ENCODE results near the gene ZNF530.
A peak's percentile ranks its signal among the peaks of the same experiment; 100 is the strongest.

ZNF530 gene

DNA sequence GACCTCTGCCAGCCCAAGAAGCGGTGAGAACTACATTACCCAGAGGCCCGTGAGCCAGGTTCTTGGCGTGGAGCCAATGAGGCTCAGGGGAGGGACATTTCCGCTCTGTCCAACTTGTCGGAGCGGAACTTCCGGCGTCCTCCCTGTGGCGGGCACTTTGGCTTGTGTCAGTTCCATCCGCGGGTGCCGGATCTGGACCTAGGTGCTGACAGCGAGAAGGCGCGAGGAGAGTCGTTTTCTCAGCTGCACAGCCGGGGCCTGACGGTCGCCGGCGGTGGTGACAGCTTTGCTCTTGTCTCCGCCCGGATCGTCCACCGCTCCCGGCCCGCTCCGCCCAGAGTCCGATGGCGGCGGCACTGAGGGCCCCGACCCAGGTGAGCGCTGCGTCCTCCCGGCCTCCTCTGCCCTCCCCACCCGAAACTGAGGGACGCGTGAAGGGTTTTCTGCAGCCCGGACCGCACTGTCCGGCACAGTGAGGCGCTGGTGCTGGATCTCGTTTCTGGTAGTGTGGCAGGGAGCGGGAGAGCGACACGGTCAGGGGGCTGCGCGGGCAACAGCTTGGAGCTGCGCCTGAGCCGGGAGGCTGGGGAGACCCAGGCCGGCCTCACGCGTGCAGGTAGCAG, at the start of gene ZNF530:
TSS of gene ZNF530 (plus strand) at position 125 of the 623 bp plus-strand sequence. CDS start 4,461 bp downstream, outside the sequence.
- peak; percentile 71 to 78 for DNase-seq

- DNase-seq = no peak
Measured at GRCh38 chr19:57552432-57552831, 47.3 kb upstream of the ZNF530 start.

- no peak for DNase-seq
Measured at GRCh38 chr19:57557659-57558058, 42.0 kb upstream of the ZNF530 start.

DNA sequence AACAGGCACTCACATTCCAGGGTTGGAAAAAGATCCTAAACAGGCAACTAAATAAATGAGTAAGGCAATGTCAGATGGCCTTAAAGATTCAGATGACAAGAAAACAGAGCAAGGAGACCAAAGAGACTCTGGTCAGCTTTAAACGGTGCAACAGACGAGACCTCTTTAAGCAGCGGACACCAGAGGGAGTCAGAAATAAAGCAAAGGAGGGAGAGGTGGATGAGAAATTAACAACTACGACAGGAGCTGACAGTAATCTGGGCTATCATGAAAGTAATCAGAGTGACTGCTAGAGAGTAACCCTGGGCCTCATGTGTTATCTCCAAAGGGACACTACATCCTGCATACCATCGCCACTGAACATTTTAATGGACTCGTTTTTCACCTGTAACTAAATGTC, 41.2 kb upstream of the ZNF530 start:
- no peak for DNase-seq

- peak in 1 of 2 experiments; percentile 24 for DNase-seq
Measured at GRCh38 chr19:57559008-57559403, 40.7 kb upstream of the ZNF530 start.

DNA sequence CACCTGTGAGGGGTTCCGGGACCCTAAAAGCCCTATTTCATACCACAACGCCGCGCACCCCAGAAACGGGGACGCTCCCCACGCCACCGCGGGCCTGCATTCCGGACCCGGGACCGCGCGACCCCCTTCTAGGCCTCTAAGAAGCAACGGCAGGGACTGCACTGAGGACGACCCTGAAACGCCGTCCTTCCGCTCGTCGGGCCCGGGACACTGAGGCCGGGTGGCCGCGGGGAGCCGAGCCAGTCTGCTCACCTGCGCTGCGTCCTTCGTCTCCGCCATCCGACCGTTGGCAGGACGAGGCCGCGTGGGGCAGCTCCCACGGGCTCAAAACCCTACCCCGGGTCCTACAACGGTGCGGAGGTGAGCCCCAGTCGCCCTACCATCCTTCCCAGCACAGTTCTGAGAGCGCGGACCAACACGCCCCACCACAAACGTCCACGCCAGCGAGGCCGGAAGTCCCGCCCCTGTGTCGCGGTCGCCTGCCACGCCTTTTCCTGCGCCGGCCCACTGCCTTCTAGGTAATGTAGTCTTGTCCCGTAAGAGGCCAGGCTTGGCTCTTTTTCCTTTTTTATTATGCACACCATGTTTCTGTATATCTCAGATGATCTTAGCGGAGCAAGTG, 40.2 kb upstream of the ZNF530 start, which contains the start of gene ZNF550:
TSS of gene ZNF550 (minus strand) at position 460 of the 622 bp plus-strand sequence. CDS start at position 279, 181 bp downstream.
- peak; percentile 38 to 82 for DNase-seq

DNA sequence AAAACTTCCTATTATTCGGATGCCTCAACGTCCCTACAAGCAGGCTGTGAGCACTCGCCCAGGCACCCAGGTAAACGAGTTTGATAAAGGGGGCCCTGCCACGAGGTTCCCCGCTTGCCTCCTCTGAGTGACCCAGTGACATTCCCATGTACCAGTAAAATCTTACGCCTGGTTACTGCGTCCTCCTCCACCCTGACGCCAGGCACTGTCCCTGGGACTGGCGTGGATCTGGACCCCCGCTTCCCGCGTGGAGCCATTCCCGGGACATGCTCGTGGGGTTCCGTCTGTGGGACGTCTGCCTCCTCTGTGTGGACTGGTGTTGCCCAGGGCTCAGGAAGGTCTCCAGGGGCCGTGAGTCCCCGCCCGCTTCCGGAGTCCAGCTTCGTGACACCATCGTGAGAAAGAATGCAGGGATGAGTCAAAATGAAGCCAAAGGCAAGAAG, 39.6 kb upstream of the ZNF530 start:
- no peak for DNase-seq

DNA sequence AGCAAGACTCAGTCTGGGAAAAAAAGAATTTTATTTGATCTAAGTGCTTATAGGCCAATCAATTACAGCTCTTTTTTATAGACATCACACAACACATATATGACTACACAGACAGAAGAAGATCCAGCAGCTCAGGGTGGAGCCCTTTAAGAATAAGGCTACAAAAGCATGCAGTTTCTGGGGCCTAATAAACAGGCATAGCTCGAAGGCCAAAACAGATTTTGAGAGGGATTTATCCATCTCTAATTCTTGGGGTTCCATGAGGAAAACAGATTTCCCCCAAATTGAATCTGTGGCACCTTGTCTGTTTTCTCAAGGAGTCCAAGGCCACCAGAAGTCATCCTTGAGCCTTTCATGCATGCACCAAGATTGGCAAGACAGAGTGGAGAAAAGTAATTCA, 36.1 kb upstream of the ZNF530 start:
- no peak for DNase-seq

- DNase-seq = no peak
Measured at GRCh38 chr19:57566396-57567265, 33.1 kb upstream of the ZNF530 start.

DNA sequence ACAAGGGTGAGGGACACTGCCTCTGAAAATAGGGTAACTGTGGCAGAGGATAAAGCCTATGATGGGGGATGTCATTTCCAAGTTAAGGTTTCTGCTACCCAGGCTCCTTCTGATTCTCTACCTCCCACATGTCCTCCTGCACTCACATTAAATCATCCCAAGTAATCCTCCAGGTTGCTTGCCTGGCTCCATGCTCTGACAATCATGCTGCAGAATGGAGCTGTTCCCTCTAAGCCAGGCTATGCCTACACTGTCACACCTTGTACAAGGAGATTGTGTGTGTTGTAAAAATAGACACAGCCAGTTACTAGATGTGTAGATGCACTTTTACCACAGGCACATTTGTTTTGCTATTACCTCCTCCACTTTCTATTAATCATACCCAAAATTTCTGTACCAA, 29.0 kb upstream of the ZNF530 start:
- no peak for DNase-seq

- no peak for DNase-seq
Measured at GRCh38 chr19:57572415-57572947, 27.2 kb upstream of the ZNF530 start.

- DNase-seq = no peak
Measured at GRCh38 chr19:57576661-57577060, 23.0 kb upstream of the ZNF530 start.

GRCh38 chr19:57578487-57579205, 21.0 kb upstream of the ZNF530 start, which contains the start of gene ZNF416:
ZNF416 (minus strand) TSS chr19:57578911; CDS start chr19:57578704, 207 bp downstream.
- peak; percentile 88 to 95 for DNase-seq

DNA sequence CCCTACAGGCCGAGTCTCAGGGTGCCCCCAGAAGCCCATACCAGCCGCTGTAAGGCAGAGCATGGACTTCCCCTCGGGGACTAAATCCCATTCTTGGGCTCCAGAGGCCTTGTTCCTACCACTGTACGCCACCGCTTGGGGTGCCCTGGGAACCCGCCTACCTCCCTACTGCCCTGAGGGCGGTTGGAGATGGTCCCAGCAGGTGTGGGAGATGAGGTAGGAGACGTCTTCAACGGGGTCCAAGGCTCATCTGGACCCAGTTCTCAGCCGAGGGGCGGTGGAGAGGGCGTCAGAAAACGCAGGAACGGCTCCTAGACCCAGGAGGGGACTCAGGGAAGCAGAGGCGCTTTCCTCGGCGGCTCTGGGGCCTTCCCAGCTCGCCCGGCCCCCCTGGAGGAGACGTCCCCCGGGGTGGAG, 16.6 kb upstream of the ZNF530 start:
- DNase-seq = no peak

DNA sequence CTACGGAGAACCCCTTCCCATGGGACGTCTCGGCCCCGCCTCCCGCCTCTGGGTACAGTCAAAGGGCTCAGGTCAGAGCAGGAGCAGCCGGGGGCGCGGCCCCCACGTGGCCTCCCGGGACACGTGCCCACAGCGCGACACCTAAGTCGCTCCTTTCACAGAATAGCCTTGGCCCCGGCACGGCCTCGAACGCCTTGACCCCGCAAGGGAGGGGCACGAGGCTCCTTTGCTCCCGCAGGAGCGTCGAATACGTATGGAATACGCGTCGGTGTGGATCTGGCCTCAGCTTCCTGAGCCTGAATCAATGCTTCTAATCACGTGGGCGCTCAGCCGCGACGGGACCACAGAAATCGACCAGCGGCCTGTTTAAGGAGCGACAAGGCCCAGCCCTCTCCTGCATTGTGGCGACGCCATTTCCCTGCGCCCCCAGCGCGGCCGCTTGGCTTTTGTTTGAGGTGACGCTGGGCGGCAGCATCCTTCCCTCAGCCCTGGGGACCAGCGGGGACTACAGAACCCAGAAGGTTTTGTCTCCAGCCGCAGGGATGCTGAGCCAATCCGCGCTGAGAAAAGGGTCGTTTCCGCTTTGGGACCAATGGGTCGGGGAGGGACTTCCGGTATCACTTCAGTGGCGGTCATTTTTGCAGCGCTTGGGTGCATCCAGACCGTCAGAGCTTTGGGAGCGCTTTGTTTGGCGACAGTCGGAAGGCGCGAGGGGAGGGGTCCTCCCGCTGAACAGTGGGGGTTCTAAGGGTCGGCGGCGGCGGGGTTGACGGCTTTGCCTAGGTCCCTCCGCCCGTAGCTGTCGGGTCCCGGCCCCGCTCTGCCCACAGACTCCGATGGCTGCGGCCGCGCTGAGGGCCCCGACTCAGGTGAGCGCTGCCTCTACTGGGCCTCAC, 15.9 kb upstream of the ZNF530 start, which contains the start of gene ZIK1:
TSS of gene ZIK1 (plus strand) at position 625 of the 896 bp plus-strand sequence. CDS start at position 837, 212 bp downstream.
- no peak for DNase-seq

GRCh38 chr19:57587529-57587928, 12.2 kb upstream of the ZNF530 start:
- no peak for DNase-seq

GRCh38 chr19:57599377-57599760, 316 bp upstream of the ZNF530 start:
- DNase-seq = no peak

DNA sequence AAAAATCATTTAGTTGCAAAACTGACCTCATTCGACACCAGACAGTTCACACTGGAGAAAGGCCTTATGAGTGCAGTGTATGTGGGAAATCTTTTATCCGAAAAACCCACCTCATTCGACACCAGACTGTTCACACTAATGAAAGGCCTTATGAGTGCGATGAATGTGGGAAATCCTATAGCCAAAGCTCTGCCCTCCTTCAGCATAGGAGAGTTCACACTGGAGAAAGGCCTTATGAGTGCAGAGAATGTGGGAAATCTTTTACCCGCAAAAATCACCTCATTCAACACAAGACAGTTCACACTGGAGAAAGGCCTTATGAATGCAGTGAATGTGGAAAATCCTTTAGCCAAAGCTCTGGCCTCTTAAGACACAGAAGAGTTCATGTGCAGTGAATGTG, 7.2 kb downstream of the ZNF530 start:
- no peak for DNase-seq

GRCh38 chr19:57611113-57611512, 11.4 kb downstream of the ZNF530 start:
- no peak for DNase-seq

DNA sequence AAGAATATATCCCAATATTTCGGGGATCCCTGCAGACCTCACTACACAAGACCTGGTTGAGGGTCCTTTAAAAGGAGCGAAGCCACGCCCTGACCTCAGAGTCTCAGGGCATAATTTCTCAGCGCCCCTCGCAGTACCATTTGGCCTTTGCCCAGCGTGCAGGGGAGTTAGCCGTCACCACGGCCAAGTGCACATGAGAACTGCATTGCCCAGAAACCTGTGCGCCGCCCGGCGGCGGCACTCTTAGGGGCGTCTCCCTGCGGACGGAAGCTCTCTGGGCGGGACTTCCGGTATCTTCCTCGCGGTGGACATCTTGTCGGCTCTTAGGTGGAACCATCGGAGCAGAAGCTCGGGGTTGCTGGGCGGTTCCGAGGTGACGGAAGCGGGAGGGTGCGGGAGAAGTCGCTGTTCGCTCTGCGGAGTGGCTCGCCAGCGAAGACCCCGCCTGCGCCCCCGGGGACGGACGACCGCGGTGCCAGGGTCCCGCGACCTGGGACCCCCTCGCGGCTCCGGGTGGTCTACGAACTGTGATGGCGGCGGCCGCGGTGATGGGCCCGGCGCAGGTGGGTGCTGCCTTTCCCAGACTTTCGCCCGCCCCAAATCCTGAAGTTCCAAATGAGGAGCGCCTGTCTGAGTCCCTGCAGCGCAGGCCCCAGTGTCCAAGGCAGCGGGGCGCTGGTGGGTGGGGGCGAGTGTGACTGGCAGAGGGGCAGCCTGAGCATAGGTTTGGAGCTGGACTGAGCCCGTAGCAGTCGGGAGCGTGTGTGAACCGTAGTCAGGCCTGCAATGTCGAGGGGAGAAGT, 14.5 kb downstream of the ZNF530 start, which contains the start of gene ZNF134:
TSS of gene ZNF134 (plus strand) at position 302 of the 803 bp plus-strand sequence. CDS start 5,227 bp downstream, outside the sequence.
- DNase-seq = peak; percentile 46 to 78

All from SW 1271 (cell line).